HG03039 (cell line): ENCODE results near the gene GABRA4.

ENCODE experiments used
- ATAC-seq: cut with Tn5 transposase; IDR thresholded peaks from one replicate; pipeline ENCODE4 v1.9.1; 2021; ENCODE audit warnings: mild to moderate bottlenecking, moderate library complexity; ENCODE audit not compliant: unreplicated experiment

The GABRA4 gene

DNA sequence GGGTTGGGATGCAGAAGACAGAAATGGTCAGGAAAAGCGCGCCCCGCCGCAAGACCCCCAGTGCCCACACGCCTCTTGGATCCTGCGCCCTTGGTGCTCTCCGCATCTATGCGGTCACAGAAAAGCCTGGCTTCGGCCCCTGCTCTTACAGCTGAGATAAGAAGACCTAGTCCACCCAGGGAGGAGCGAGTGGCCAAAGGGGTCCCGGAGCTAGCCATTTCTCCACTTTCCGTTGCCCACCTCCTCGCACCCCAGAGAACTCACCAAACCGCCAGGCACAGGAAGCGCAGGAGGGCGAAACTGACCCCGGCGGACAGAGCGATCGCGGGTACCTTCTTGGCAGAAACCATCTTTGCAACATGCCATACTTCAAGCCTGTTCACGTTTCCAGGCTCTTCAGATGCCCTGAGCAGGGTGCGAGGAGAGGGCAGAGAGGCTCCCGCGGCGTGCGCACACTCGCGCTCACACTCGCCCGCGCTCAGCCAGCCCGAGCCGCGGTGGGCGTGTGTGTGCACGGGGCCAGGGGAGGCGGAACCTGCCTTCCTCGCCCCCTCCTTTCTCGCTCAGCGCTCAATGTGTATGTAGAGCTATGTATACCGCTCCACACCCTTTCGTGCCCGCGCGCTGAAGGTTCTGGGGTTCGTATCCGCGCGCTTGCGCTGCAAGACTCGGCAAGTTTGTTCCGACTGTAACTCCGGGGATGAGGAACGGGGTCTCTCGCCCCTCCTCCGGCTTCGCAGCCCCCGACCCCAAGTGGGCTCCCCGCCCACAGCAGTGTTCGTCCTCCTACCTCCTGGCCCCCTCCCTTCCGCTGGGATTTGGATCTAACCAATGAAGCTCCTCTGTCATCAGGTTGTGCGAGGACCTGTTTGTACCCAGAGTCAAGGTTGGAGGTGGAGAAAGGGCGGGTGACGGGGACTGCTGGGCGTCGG, at the start of gene GABRA4:
Gene GABRA4, minus strand, starts transcription at position 507 of the 932 bp plus-strand sequence. Its CDS starts 157 bp downstream, at position 350.
- no peak for ATAC-seq

DNA sequence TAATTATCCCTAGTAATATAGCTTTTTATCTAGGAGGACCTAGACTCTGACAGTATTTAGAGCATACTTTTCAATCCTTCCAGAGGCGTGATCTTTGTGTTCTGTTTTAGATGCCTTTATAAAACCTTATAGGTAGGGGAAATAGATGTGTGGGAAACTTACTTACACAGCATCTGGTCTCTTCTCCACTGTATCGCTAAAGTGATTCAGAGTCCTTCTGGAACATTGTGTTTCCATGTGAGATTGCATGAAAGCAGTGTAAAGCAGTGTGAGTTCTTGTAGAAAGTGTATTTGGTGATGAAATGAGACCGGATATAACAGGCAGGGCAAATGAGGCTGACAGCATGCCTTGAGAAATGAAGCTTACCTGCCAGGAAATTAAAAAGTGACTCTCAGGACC, 47.4 kb upstream of the GABRA4 start:
- ATAC-seq: no peak

DNA sequence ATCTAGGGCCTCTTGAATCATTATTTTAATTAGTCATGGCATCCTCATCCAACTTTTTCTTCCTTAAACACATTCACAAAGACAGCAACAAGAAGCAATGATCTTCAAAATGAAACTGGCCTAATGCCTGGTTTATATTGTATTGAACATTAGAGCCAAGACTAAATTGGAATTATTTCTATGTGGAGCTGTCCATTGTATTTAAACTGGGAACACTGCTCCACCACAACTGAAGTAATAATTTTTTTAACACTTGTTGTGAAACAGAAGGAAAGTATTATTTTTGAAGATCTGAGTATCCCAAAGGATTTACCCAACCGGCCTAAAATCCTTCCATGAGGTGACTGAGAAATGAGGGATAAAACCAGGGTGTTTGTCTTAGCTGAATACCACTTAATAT, 44.9 kb upstream of the GABRA4 start:
- ATAC-seq: no peak

DNA sequence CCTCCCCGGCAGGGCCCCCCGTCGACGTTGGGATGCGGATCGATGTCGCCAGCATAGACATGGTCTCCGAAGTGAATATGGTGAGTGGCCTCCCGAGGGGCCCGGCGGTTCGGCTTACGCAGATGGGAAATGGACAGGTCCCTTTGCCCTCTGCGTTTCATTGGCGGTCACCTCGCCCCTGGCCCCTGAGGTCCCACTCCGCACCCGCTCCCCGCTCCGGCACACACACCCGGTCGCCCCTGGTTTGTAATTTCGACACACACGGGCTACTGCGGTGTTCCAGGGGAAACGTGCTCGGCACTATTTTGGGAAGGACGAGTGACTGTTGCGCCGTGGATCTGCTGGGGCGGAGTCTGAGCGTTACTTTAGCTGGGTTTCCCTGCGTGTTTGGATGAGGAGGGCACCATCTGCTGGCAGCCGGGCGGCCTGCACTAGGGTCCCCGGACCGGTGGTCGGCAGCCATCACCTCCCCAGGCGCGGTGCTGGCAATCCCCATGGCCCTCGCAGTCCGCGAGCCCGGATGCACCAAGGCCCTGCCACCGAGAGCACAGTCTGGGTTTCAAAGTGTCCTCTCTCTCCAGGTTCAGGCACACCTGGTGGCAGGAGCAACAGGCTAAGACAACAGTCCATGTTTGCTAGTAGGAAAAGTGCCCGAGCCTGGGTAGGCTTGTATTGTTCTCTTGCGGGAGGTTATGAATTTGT, 39.2 kb upstream of the GABRA4 start:
- peak; percentile 96 for ATAC-seq

DNA sequence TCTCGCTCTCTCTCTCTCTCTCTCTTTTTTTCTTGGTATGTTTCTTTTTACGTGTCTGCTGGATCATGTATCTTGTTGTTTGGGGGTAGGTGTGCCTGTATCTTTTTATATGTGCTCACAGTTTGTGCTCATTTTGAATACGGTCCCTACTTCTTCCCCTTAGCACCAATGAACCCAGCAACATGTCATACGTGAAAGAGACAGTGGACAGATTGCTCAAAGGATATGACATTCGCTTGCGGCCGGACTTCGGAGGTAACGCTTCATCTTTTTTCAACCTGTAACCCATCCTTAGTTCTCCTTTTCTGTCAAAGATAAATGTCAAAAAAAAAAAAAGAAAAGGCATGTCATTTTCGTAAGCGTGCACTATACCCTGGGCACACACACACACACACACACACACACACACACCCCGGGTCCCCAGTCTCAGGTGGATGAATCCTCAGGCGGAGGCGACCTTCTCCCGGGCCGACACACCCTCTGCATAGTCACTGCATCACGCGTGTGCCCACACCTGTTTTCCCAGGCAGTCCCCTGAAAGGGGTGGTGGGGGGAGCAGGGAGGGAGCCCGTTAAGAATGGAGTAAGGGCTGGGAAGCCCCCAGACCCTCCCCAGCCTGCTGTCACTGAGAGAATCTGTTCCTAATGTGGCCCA, 38.5 kb upstream of the GABRA4 start:
- no peak for ATAC-seq

DNA sequence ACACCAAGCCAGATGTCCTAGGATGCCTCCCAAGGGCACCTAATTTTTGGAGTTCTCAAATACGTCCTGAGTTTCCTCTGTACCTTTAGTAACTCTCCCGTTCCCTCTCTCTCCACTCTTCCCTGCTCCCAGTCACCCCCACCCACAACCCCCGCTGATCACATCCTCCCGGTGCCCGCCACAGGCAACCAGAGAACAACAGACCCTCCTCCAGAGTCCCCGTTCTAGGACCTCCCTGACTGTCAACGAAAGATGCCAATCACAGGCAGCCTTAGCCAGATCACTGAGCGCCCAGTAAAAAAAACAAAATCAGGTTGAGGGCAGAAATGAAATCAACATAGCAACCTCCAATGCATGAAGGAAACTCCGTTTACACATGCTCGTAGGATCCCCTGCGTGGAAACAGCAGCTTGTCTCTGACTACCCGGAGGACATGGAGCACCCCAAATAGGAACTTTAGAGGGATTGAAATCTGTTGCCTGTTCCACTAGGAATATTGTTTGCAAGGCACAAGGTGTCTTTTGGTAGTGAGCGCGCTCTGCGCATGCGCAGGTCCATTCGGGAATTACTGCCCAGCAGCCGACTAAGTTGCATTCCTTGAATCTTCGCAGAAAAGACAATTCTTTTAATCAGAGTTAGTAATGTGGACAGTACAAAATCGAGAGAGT, 37.8 kb upstream of the GABRA4 start, which contains the start of gene GABRB1:
Gene GABRB1, plus strand, starts transcription at position 557 of the 668 bp plus-strand sequence.
- no peak for ATAC-seq

DNA sequence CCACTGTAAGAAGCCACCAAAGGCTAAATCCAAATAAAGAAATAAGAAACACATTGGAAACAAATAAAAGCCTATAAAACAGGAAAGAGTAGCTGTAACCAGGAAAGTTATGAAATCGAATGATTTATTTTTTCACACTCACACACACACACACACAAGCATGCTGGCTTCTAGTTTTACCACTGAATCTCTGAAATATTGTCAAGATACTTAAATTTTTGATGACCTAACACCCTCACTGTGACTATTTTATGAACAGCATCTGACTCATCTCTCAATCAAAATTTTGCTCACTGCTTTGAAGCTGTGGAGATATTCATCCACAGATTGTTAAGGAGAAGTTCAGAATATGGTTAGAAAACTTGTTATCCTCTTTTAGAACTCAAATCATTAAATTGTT, 24.1 kb upstream of the GABRA4 start:
- ATAC-seq: no peak

DNA sequence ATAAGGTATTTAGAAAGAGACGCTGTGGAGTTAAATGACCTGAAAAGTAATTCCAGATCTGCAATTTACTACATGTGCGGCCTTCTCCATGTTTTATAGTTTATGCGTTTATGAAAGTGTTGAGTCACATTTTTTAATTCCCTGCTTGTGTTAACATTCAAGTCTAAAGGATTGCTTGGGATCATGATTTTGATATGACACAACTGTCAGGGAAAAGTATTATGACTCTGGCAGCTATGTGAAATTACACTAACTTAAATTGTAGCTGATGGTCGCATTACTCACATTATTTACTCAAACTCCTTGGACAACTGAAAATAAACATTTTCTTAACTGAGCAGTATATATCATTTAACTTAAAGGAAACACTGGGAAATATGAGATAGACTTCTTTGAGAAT, 23.7 kb upstream of the GABRA4 start:
- no peak for ATAC-seq

DNA sequence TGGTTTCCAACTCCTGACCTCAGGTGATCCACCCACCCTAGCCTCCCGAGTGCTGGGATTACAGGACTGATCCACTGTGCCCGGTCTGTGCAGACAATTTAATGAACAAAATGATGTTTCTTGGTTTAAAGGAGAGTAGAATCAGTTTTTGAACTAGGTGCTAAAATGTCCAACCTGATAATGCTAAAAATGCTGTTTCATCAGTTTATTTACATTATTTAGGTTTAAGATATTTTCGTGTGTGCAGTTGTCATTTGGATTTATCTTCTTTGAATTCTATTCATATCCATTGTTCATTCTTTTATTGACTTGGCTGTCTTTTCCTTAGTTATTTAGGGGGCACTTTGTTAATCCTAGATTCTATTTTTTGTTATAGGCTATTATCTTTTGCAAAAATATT, 20.0 kb upstream of the GABRA4 start:
- ATAC-seq: no peak

DNA sequence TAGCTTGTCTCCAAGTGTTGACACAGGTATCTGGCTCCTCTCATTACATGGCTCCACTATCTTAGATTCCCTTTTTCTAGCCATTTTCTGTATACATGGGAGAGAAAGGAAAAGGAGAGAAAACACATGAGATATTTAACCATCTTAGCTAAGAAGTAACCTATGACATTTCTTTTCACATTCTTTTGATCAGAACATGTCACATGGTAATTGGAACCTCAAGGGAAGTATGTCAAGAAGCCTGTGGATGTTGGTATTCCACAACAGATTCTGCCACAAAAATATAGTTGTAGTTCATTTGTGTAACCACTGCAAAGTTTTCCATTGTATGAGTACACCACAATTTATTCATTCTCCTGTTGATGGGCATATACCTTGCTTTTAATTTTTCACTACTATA, 19.3 kb upstream of the GABRA4 start:
- no peak for ATAC-seq

DNA sequence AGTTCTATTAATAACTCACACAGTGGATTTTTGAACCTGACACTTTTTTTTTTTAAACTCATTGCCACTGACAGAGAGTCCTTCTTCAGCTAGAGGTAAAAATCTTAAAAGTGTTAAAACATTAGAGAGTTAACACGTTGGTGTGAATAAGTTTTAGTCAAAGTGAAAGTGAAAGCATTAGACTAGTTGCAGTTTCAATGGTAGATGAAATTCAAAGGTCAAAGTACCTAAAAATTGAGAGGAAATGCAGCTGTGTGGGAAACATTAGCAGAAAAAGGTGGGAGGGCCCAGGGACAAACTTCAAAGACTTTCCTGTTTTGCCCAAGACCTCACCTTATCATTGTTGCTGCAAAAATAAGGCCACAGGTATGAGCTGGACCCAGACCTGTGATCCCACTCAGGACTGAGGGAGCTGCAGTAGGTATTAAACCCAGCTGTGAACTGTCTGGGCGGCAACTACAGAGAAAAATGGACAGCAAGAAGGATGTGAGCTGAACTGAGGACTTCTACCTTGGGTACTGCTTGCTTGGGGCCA, 17.6 kb upstream of the GABRA4 start:
- peak; percentile 75 for ATAC-seq

DNA sequence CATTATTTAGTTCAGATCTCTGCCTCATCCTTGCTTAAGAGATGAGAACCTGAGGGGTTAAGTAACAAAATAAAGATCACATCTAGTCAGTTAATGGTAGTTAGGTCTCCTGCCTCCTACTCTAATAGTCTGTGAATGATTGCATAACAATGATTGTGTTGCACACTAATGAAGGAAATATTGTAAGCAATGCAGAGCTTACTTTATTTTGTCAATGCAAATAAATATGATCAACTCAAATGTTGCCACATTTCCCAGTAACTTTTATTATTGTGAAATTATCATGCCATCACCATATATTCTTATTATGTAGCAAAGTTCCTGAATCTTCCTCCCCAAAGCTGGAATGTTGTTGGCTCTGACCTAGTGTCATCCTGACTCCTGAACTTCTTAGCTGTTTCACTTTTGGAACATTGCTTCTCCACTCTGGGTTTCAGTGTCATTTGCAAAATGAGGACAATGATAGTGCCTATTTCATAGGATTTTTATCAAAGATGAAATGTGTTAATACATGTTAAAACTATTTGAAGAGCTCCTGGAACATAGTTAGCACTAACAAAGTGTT, 17.0 kb upstream of the GABRA4 start:
- peak; percentile 10 for ATAC-seq

DNA sequence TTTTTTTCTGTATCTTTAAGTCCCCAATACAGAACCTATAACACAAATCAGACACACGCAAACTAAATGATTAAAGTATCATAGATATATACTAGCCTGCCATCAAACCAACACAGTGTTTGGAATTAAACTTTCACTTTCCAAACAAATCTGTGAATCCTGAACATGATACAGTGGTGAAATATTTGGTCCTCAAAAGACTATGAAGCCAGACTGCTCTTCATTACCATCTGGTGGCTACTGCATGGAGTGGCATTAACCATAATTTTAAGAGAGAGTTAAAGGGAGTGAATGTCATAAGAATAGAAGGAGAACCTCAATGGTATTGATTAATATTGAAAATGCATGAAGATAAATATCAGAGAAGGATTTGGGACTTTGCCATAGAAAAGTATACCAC, 9.2 kb upstream of the GABRA4 start:
- no peak for ATAC-seq

DNA sequence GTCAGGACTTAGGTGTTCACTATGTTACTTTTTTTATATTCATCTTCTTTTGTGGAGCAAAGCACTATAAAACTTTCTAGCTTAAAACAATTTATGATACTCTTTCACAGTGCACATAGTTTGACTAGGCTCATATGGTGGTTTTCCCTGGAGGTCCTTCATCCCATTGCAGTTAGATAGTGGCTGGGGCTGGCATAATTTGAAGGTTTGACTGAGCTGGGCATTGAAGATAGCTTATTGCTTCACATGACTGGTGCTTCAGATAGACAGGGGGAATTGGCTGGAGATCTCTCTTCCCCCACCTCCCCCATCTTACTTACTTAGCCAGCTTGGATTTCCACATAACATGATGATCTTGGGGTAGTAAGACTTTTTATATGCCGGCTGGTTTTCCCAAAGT, 7.0 kb upstream of the GABRA4 start:
- no peak for ATAC-seq

DNA sequence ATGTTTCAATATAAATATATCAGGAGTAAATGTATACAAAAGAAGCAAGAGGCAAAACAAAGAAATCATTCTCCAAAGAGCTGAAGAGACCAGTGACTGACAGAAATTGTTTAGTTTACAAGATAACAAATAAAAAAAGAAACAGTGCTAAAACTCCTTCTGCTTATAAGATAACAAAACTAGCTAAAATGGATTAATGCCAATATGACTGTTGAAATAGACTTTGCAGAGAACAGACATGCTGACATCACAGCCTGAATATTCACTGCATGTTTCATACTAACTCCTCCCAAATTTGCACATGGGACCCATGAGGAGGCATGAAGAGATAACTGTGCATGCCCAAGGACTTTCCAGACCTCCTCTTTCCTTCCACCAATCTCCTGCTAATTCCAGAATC, 6.2 kb upstream of the GABRA4 start:
- no peak for ATAC-seq

DNA sequence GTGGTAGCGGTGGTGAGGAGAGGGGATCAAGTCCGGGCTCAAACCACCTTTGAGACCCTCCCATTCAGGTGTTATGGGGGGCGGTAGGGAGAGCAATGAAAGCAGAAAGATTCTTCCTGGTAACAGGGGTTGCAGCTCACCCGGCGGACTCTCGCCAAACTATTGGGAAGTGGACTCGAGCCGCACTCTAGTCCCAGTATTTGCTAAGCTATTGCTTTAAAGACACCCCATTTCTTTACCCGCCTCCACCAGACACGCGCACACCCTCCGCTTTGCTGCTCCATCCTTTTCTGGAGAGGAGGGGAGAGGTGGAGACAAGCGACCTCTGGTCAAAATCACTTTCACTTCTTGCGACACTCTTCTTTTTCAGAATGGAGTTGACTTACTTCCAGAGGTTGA, 625 bp upstream of the GABRA4 start:
- ATAC-seq: no peak

DNA sequence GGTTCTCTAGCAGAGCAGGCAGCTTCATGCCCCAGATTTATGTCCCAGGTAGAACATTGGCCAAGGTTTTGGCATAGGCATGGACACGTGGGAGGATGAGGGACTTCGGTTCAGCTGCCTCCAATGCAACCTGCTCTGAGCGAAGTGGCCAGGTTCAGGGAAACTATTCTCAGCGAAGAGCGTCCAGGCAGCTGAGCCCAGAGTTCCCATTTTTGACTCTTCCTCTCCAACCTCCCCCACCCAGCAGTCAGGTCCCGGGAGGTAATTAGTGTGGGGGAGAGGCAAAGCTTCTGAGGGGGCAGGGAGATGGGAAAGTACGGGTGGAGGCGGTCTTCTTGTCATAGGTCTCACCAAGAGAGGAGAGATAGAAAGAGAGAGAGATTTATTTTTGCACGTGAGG, 1.0 kb downstream of the GABRA4 start:
- ATAC-seq: no peak

DNA sequence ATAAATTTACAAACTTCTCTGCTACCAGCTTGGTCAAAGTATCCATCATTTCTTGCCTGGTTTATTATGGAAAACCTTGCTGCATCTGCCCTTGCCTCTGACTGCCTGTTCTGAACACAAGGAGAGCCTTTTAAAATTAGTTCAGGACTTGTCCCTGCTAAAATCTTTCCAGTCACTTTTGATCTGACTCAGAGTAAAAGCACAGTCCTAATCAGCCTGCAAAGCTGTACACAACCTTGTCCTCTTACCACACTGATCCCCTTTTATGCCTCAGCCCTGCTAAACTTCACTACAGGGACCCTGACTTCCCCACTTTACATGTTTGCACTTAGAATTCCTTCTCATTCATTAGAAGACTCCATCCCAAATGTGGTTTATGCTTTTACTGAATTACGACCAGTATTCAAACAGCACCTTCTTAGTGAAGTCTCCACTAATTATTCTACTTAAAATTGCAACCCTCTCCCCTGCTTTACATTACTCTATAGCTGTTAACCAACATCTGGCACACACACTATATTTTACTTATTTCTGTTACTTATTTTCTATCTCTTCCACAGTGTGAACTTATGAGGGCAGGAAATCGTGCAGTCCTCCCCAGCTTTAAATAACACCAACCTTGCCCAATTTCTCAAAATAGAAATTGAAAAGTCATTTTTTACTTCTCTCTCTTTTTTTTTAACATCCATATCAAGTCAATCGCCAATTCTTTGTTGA, 6.3 kb downstream of the GABRA4 start:
- ATAC-seq: no peak

DNA sequence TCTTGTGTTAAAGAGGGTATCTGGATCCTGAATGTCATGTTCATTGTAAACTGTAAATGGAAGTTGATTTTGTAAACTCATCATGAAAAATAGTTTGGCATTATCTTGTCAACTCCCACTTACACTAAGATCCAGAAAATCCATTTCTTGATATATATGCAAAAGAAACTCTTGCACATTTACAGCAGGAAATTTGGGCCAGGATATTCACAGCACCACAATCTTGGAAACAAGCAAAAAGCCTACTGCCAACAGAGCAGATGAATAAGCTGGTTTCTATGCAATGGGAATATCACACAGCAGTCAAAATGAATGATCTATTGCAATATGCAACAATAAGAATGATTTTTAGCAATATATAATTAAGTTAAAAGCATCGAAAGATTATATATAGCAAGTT, 8.6 kb downstream of the GABRA4 start:
- ATAC-seq: no peak

DNA sequence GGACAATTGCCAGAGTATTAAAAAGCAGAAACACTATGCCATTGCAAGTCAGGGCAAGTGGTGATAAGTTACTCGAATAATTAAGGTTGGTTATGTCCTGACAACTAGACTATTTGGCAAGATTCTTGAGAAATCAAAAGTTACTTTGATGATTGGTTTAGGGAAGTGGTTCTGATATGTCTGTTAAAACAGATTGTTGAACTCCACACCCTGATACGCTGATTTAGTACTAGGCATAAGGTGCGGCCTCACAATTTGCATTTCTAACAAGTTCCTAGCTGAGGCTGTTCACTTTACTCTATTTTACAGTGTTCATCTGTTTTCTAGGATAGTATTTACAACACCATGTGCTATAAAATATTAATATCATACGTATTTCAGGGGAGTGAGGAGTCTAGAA, 12.5 kb downstream of the GABRA4 start:
- no peak for ATAC-seq
